Prostate gland (tissue), 2 donors: ENCODE data around the gene HCN4. TPM values are rescaled to one million over a fixed set of nuclear protein-coding genes. Genes with fewer than 3 reads are reported as not detected.

Experiments
- DNase-seq: peaks from one replicate; pipeline ENCODE4 v3.0.0-alpha.2; 2019; ENCODE audit warnings: low spot score
- H3K27ac ChIP-seq, 2 donors: fragments of 200-600 bp; sonication (generic); 2 replicates each; pipeline ENCODE4 v1.5.1; 2017 to 2019
- H3K27me3 ChIP-seq: fragments of 200-600 bp; sonication (generic); replicated peaks from 2 replicates; pipeline ENCODE4 v1.5.1; 2019; ENCODE audit not compliant: insufficient read depth
- H3K36me3 ChIP-seq, 2 donors: fragments of 200-600 bp; sonication (generic); 1 replicate in 1 of 2; 2 replicates in 1 of 2; pipeline versions ENCODE4 v1.5.1 to v1.8.1; 2017 to 2019
- H3K4me1 ChIP-seq: fragments of 200-600 bp; sonication (generic); replicated peaks from 2 replicates; pipeline ENCODE4 v1.5.1; 2019
- H3K4me3 ChIP-seq, 2 donors: fragments of 200-600 bp; sonication (generic); 2 replicates each; pipeline ENCODE4 v1.5.1; 2017 to 2019
- H3K9me3 ChIP-seq: fragments of 200-600 bp; sonication (generic); 2 replicates; pipeline ENCODE4 v1.5.1; 2017
- POLR2A ChIP-seq: fragments of 450-650 bp; IDR thresholded peaks from one replicate; pipeline ENCODE4 v1.6.1; 2016; ENCODE audit warnings: antibody characterized with exemption, mild to moderate bottlenecking
- POLR2AphosphoS5 ChIP-seq: sonication (generic); formaldehyde crosslinking; IDR thresholded peaks from one replicate; pipeline ENCODE4 v1.6.1; 2017; ENCODE audit warnings: antibody characterized with exemption
- WGBS: methylation state at CpG from one replicate; pipeline ENCODE4 v1.1.5; 2018; 5-methylcytosine and 5-hydroxymethylcytosine counted together
- intact Hi-C: fragments of 100-400 bp; cut with DNase I; formaldehyde crosslinking; loops from one replicate; pipeline ENCODE4 v1.14.2; 2022
- total RNA-seq, 2 donors: library from RNA; depleted of rRNA; stranded (reverse); fragments of >200 nt; gene quantifications; one replicate each; pipeline ENCODE4 v1.1.0, GENCODE V29; 2016
- TF ChIP-seq, protein P1 (sequence below), 4 experiments: fragments of 200-600 bp in 2 of 4; fragments of 450-650 bp in 2 of 4; sonication (generic) in 2 of 4; IDR thresholded peaks; 1 replicate in 3 of 4; 2 replicates in 1 of 4; pipeline ENCODE4 v1.5.1; 2016 to 2019; ENCODE audit warnings: antibody characterized with exemption in 4 of 4, mild to moderate bottlenecking in 2 of 4, moderate library complexity in 2 of 4

Gene HCN4
- total RNA-seq, 2 donors from 2014 or later: 0.18 to 6.0 TPM

DNA sequence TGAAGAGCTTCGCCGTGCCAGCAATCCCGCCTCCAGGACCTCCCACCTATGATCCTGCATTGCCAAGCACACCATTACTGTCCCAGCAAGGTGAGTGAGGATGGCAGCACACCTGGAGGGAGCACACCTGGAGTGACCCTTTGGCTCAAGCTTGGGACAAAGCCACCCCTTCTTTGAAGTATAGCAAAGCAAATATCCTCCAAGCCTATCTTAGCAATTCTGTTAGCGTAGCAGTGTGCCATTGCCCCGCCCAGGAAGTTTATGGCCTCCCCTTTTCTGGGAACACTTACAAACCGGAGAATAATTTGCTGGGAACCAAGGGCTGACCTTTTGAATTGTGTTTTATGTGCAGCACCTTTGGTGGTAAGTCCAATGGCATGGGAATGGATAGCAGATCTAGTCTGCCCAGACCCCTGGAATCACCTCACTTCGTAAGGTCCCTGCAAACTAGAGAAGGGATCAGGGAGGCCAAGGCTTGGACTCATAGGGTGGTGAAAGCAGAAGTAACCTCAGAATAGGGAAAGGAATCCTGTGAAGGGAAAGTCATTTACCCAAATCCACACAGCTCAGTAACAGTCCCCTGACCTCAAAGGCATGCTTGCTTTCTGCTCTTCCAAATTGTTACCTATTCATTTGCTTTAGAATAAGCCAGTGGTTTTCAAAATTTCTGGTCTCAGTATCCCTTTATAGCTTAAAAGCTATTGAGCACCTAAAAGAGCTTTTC is 70.1 kb downstream of the HCN4 start:
- no peaks in the 10 kb centered on the region for H3K4me1 ChIP-seq
- intact Hi-C loops: no loop called here
- no peaks in the 10 kb centered on the region for H3K9me3 ChIP-seq
- H3K4me3 ChIP-seq: no peak overlapping the region
- 89% methylated on average over 7 of the region's 7 CpGs for WGBS
- TF ChIP-seq POLR2AphosphoS5: no peak
- TF ChIP-seq, protein P1, sequence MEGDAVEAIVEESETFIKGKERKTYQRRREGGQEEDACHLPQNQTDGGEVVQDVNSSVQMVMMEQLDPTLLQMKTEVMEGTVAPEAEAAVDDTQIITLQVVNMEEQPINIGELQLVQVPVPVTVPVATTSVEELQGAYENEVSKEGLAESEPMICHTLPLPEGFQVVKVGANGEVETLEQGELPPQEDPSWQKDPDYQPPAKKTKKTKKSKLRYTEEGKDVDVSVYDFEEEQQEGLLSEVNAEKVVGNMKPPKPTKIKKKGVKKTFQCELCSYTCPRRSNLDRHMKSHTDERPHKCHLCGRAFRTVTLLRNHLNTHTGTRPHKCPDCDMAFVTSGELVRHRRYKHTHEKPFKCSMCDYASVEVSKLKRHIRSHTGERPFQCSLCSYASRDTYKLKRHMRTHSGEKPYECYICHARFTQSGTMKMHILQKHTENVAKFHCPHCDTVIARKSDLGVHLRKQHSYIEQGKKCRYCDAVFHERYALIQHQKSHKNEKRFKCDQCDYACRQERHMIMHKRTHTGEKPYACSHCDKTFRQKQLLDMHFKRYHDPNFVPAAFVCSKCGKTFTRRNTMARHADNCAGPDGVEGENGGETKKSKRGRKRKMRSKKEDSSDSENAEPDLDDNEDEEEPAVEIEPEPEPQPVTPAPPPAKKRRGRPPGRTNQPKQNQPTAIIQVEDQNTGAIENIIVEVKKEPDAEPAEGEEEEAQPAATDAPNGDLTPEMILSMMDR (IDR thresholded peaks at IDR 0.05): no peak
- TF ChIP-seq POLR2A: no peak
- H3K27me3 ChIP-seq: no peaks in the 10 kb centered on the region
- no peak overlapping the region for H3K27ac ChIP-seq
- no peaks in the 10 kb centered on the region for H3K36me3 ChIP-seq
- DNase-seq: no peak

DNA sequence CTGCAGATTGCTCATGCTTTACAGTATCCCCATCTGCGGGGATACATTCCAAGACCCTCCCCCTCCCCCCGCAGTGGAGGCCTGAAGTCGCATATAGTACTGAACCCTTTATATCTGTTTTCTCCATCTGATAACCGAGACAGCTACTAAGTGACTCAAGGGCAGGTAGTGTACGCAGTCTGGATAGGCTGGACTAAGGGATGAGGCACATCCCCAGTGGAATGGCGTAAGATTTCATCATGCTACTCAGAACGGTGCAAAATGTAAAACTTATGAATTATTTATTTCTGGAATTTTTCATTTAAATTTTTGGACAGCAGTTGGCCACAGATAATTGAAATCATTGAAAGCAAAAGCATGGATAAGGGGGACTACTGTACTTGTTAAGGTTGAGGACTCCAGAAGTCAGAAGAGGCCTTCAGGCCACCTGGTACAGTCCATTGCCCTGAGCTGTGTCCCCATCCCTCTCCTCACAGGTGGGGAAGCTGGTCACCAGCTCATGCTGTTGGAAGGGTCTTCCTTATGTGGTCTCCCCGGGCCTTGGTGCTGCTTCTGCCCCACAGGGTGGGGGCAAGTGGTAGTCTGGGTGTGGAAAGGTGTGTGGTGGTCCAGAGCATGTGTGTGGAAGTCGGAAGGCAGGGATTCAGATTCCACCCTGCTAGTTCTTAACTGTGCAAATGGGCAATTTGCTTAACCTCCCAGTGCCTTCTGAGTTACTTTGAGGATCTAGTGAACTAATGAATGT is 72.0 kb downstream of the HCN4 start:
- DNase-seq: no peak
- H3K36me3 ChIP-seq: no peaks in the 10 kb centered on the region
- H3K27ac ChIP-seq: no peak overlapping the region
- intact Hi-C loops: no loop called here
- no peaks in the 10 kb centered on the region for H3K27me3 ChIP-seq
- TF ChIP-seq POLR2AphosphoS5: no peak
- TF ChIP-seq, protein P1 (IDR thresholded peaks at IDR 0.05): no peak
- TF ChIP-seq POLR2A: no peak
- no peaks in the 10 kb centered on the region for H3K9me3 ChIP-seq
- 83% methylated on average over 9 of the region's 9 CpGs for WGBS
- no peaks in the 10 kb centered on the region for H3K4me1 ChIP-seq
- H3K4me3 ChIP-seq: no peak overlapping the region

DNA sequence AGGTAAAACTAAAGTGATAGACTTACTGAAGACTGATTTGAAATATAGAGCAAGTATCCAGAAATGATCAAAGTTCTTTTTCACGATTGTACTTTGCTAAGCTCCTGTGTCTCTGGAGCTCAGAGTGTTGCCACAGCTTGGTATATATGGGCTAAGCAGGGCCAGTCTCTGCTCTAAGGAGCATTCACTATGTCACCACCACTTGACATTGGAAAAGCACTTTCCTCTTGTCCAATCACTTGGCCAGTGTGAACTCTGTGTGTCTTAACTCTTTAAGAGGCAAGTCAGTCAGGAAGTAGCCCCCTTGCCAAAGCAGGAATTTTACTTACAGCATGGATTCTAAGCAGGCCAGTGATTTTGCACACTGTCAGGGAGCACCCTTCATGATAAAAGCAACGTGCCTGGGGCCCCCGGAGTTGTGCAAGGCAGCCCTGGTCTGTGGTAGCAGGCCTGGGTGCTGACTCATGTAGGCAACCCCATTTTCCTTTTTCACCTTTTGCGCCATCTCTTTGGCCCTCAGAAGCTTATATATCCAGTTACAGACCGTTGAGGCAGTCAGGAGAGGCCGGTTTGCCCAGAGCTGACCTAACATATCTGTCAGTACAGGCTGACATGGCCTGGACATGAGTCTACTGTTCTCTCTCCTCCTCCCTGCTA is 73.0 kb downstream of the HCN4 start:
- H3K9me3 ChIP-seq: no peaks in the 10 kb centered on the region
- H3K27ac ChIP-seq: no peak overlapping the region
- TF ChIP-seq POLR2AphosphoS5: no peak
- no peak for TF ChIP-seq POLR2A
- TF ChIP-seq, protein P1 (IDR thresholded peaks at IDR 0.05): no peak
- WGBS: 76% methylated on average over 6 of the region's 6 CpGs
- intact Hi-C loops: no loop called here
- no peaks in the 10 kb centered on the region for H3K36me3 ChIP-seq
- no peaks in the 10 kb centered on the region for H3K27me3 ChIP-seq
- no peak overlapping the region for H3K4me3 ChIP-seq
- no peak for DNase-seq
- H3K4me1 ChIP-seq: no peaks in the 10 kb centered on the region

DNA sequence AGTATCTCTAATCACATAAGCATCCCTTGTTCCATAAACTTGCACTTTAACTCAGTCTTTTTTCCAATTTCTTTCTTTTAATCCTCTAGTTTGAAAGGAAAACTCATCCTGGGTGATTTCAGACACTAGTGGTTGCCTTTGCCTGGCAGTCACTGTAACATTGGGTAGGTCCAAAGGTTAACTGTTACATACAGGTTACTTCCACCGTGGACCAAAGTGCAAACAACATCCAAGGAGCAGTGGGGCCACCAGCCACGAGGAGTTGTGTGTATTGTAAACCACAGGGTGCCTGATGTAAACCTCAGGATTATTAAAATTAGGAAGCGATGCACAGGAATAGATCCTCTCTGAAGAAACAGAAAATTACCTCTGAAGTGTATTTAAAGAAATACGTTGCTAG is 75.0 kb downstream of the HCN4 start:
- Histone ChIP-seq H3K36me3 (no peaks in the 10 kb centered on the region), H3K4me1 (no peaks in the 10 kb centered on the region), H3K27me3 (no peaks in the 10 kb centered on the region), H3K4me3 (no peak overlapping the region), H3K27ac (no peak overlapping the region), H3K9me3 (no peaks in the 10 kb centered on the region)
- 83% methylated on average over 4 of the region's 4 CpGs for WGBS
- intact Hi-C loops: no loop called here
- no peak for DNase-seq
- TF ChIP-seq, protein P1 (IDR thresholded peaks at IDR 0.05): no peak
- no peak for TF ChIP-seq POLR2A
- TF ChIP-seq POLR2AphosphoS5: no peak
